BLaER1 treated with 17β-estradiol and CSF1 and Interleukin-3, amounts not matched to agents 10 nM and 100 nM (cell line): ENCODE data around the gene LCN12.

Experiments used
- H3K27ac ChIP-seq, 11 experiments: shearing (Covaris generic); formaldehyde crosslinking; 2 replicates each; pipeline ENCODE4 v1.8.1; 2022
- H3K27me3 ChIP-seq, 11 experiments: shearing (Covaris generic); formaldehyde crosslinking; 2 replicates each; pipeline ENCODE4 v1.8.1; 2022
- H3K36me3 ChIP-seq, 11 experiments: shearing (Covaris generic); formaldehyde crosslinking; 2 replicates each; pipeline ENCODE4 v1.8.1; 2022
- H3K4me1 ChIP-seq, 10 experiments: shearing (Covaris generic); formaldehyde crosslinking; 2 replicates each; pipeline ENCODE4 v1.8.1; 2022
- H3K4me2 ChIP-seq, 11 experiments: shearing (Covaris generic); formaldehyde crosslinking; 2 replicates each; pipeline ENCODE4 v1.8.1; 2022
- H3K4me3 ChIP-seq, 10 experiments: shearing (Covaris generic); formaldehyde crosslinking; 2 replicates each; pipeline ENCODE4 v1.8.1; 2022
- H3K9ac ChIP-seq, 11 experiments: shearing (Covaris generic); formaldehyde crosslinking; 2 replicates each; pipeline ENCODE4 v1.8.1; 2022
- H3K9me3 ChIP-seq, 11 experiments: shearing (Covaris generic); formaldehyde crosslinking; replicated peaks in 1 of 11; 2 replicates each; pipeline ENCODE4 v1.8.1; 2022
- H4K20me1 ChIP-seq, 11 experiments: shearing (Covaris generic); formaldehyde crosslinking; 2 replicates each; pipeline ENCODE4 v1.8.1; 2022
- Cebpa-rat ChIP-seq, 11 experiments: shearing (Covaris generic); IDR thresholded peaks; 2 replicates each; pipeline ENCODE4 v1.8.1; 2022

The LCN12 gene

DNA sequence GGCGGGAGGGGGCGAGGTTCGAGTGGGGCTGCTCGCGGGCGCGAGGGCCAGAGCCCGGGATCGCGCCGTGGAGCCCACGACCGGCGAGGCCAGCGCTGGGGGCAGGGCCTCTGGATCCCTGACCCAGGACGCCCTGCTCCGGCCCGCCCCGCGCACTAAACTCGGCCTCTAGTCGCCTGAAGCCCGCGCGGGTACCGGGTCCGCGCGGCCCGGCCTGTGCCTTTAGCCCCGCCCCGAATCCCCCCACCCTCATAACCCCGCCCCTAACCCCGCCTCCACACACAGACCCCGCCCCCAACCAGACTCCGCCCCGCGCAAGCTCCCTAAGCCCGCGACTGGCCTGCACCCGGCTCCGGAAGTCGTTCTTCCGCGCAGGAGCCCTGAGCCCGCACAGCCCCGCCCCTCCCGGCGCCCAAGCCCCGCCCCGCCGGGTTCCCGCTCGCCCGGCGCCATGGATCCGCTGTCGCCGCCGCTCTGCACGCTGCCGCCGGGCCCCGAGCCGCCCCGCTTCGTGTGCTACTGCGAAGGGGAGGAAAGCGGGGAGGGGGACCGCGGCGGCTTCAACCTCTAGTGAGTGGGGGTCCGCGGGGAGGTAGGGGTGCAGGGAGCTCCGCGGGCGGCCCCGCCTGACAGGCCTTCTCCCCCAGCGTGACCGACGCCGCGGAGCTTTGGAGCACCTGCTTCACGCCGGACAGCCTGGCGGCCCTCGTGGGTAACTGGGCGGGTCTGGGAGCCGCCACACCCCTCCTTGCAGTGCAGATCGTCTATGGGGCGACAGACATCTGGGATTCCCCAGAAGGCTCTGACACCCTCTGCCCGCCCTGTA is 40.1 kb downstream of the LCN12 start, which contains the start of gene PAXX:
Gene PAXX (plus strand): TSS at position 430 of the 826 bp plus-strand sequence. CDS start 22 bp downstream, at position 452.
- Histone ChIP-seq H3K4me3 (peak within 1 kb of the TSS; percentile 64 to 88 (median 81)), H3K4me1 (peaks cover 32 to 52% (median 43%) of the 10 kb centered on the region in 10 experiments), H3K27ac (peak within 1 kb of the TSS in 10 of 11 experiments; percentile 66 to 90 (median 82); a peak in 21 of 22 replicates), H3K4me2 (peak within 1 kb of the TSS; percentile 96 to 100 (median 99)), H4K20me1 (peaks cover 0 to 32% (median 11%) of the 10 kb centered on the region in 11 experiments; a peak in 14 of 22 replicates), H3K27me3 (peaks cover 0 to 18% (median 7%) of the 10 kb centered on the region in 11 experiments; a peak in 14 of 22 replicates), H3K9ac (peak within 1 kb of the TSS; percentile 80 to 90 (median 85)), H3K9me3 (no peaks in the 10 kb centered on the region), H3K36me3 (peaks cover 0 to 19% (median 8%) of the 10 kb centered on the region in 11 experiments; a peak in 10 of 22 replicates)
- no peak for TF ChIP-seq Cebpa-rat (IDR thresholded peaks at IDR 0.05)

DNA sequence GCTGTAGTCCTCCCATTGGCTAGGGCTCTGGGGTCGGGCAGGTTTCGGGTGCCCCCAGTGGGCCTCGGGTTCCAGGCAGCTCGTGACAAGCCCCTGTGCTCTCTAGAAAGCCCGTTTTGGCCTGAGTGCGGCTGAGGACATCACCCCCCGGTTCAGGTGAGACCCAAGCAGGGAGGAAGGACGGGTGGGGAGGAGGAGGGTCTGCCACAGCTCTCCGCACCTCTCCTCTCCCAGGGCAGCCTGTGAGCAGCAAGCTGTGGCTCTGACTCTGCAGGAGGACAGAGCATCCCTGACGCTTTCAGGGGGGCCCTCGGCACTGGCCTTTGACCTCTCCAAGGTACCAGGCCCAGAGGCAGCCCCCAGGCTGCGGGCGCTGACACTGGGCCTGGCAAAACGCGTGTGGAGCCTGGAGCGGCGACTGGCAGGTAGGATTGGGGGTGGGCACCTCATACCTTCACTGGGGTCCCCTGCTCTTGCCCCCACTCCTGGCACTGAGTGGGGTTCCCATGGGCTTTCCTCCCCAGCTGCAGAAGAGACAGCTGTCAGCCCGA is 40.8 kb downstream of the LCN12 start:
- Histone ChIP-seq H3K36me3 (peaks cover 0 to 19% (median 8%) of the 10 kb centered on the region in 11 experiments; a peak in 10 of 22 replicates), H3K9ac (peak overlapping the region; percentile 80 to 90 (median 85)), H3K4me1 (peaks cover 39 to 59% (median 50%) of the 10 kb centered on the region in 10 experiments), H3K27me3 (peaks cover 0 to 12% (median under 1%) of the 10 kb centered on the region in 11 experiments; a peak in 6 of 22 replicates), H3K9me3 (no peaks in the 10 kb centered on the region), H3K4me3 (peak overlapping the region; percentile 64 to 88 (median 81)), H3K4me2 (peak overlapping the region; percentile 96 to 100 (median 99)), H3K27ac (peak overlapping the region in 10 of 11 experiments; percentile 66 to 90 (median 82); a peak in 21 of 22 replicates), H4K20me1 (peaks cover 0 to 32% (median 11%) of the 10 kb centered on the region in 11 experiments; a peak in 14 of 22 replicates)
- TF ChIP-seq Cebpa-rat (IDR thresholded peaks at IDR 0.05) = no peak

DNA sequence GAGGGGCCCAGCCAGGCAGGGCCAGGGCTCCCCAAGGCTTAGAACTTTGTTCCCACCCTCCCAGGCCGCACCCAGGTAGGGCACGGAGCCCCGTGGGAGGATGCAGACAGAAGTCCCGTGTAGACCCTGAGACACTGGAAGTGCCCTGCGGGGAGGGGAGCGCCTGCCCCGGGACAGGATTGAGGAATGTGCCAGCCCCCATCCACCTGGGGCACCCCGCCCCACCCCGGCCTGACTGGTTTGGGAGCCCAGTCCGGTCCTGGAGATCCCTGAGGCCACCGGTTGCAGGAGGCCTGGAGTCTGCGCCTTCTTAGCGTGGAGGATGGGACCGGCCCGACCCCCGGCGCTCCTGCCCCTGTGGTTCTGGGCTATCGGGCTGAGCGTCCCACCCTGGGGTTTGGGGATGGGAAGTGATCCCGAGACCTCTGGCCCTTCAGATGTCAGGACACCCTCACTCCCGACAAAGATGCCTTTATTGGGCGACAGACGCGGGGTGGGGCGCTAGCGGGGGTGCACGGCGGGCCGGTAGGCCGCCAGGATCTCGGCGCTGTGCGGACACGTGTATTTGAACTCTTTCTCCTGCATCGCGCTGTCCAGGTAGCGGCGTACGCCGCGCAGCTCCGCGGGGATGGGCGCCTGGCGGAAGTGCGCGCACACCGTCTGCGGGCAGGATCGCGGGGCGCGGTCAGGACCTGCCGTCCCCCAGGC is 42.3 kb downstream of the LCN12 start:
- H3K27me3 ChIP-seq = no peaks in the 10 kb centered on the region; a peak in 2 of 22 replicates
- H3K4me3 ChIP-seq = peak overlapping the region in 1 of 10 experiments; percentile 85; a peak in 1 of 20 replicates
- peaks cover 0 to 19% (median 8%) of the 10 kb centered on the region in 11 experiments; a peak in 10 of 22 replicates for H3K36me3 ChIP-seq
- H3K9ac ChIP-seq = peak overlapping the region in 8 of 11 experiments; percentile 82 to 90 (median 85); a peak in 10 of 22 replicates
- H4K20me1 ChIP-seq = peaks cover 0 to 32% (median 11%) of the 10 kb centered on the region in 11 experiments; a peak in 14 of 22 replicates
- peak overlapping the region; percentile 96 to 100 (median 99); a peak in 18 of 22 replicates for H3K4me2 ChIP-seq
- 0 out of 22 replicates have a peak overlapping the region, but pooled peaks of 1 of the 11 experiments have one; percentile 14 for H3K27ac ChIP-seq
- peaks cover 54 to 73% (median 64%) of the 10 kb centered on the region in 10 experiments for H3K4me1 ChIP-seq
- H3K9me3 ChIP-seq = no peaks in the 10 kb centered on the region
- no peak for TF ChIP-seq Cebpa-rat (IDR thresholded peaks at IDR 0.05)

DNA sequence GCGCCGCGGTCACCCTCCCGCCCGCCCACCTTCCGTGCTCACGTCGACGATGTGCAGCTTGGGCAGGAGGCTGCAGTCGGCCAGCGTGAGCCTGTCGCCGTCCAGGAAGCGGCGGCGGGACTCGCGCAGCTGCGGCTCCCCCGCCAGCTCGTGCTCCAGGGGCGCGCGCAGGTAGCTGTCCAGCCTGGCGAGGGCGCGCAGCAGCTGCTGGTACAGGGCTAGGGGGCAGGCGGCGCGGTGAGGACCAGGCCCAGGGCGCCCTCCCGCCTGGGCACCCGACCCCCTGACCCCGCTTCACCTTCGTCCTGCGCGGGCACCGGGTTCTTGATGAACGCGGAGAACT is 42.8 kb downstream of the LCN12 start:
- peaks cover 0 to 19% (median 8%) of the 10 kb centered on the region in 11 experiments; a peak in 10 of 22 replicates for H3K36me3 ChIP-seq
- H3K4me2 ChIP-seq = peak overlapping the region in 5 of 11 experiments; percentile 81 to 92 (median 89); a peak in 6 of 22 replicates
- no peaks in the 10 kb centered on the region for H3K9me3 ChIP-seq
- H3K9ac ChIP-seq = no peak overlapping the region
- H3K27me3 ChIP-seq = no peaks in the 10 kb centered on the region; a peak in 2 of 22 replicates
- peaks cover 59 to 79% (median 70%) of the 10 kb centered on the region in 10 experiments for H3K4me1 ChIP-seq
- no peak overlapping the region for H3K27ac ChIP-seq
- no peak for TF ChIP-seq Cebpa-rat (IDR thresholded peaks at IDR 0.05)
- H4K20me1 ChIP-seq = peaks cover 0 to 32% (median 11%) of the 10 kb centered on the region in 11 experiments; a peak in 14 of 22 replicates
- no peak overlapping the region for H3K4me3 ChIP-seq

DNA sequence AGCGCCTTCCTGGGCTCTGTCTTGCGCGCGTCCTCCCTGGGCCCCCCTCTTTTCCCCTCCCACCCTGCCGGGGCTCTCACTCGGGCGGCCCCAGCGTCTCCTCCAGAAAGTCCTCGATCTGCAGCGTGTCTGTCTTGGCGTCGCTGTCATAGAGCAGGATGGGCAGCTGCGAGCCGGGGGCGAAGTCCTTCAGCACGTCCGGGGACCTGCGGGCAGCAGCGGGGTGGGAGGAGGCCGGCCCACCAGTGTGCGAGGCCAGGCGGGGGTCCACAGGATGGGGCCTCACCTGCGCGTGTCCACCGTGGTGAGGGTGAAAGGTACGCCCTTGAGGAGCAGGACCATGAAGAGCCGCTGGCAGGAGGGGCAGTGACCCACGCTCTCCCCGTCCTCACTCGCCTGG is 43.3 kb downstream of the LCN12 start:
- Histone ChIP-seq H3K9ac (no peak overlapping the region; a peak in 1 of 22 replicates), H3K36me3 (peaks cover 0 to 19% (median 8%) of the 10 kb centered on the region in 11 experiments; a peak in 10 of 22 replicates), H3K4me2 (peak overlapping the region in 8 of 11 experiments; percentile 81 to 92 (median 89); a peak in 13 of 22 replicates), H3K9me3 (no peaks in the 10 kb centered on the region), H3K4me3 (no peak overlapping the region), H3K4me1 (peaks cover 64 to 84% (median 75%) of the 10 kb centered on the region in 10 experiments), H3K27me3 (no peaks in the 10 kb centered on the region; a peak in 2 of 22 replicates), H4K20me1 (peaks cover 0 to 32% (median 11%) of the 10 kb centered on the region in 11 experiments; a peak in 14 of 22 replicates), H3K27ac (no peak overlapping the region)
- no peak for TF ChIP-seq Cebpa-rat (IDR thresholded peaks at IDR 0.05)

DNA sequence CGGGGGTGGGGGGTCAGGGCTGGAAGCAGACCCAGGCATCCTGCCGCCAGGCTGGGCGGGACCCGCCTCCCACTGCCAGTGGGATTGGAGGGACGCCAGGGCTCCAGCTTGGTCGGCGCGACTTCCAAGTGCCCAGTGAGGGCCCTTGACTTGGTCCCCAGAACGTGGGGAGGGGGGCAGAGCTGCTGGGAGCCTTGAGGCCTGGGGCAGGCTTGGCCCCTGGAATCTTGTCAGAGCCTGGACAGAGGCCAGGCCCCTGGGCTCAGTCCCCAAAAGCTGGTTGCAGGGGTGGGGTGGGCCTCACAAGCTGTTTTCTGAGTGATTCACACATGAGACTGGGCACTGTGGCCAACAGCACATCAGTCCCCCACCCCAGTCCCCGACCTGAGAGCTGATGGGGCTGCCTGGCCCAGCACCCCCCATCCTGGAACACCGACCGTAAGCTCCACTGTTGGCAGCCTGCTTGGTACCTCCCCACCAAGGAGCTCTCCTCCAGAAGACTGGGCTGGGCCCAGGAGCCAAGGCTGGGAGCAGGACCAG is 43.8 kb downstream of the LCN12 start:
- peak overlapping the region in 9 of 11 experiments; percentile 32 to 89 (median 76); a peak in 19 of 22 replicates for H3K27ac ChIP-seq
- H3K4me3 ChIP-seq = peak overlapping the region in 2 of 10 experiments; percentile 40 to 44; a peak in 4 of 20 replicates
- H3K4me2 ChIP-seq = peak overlapping the region; percentile 81 to 93 (median 89)

DNA sequence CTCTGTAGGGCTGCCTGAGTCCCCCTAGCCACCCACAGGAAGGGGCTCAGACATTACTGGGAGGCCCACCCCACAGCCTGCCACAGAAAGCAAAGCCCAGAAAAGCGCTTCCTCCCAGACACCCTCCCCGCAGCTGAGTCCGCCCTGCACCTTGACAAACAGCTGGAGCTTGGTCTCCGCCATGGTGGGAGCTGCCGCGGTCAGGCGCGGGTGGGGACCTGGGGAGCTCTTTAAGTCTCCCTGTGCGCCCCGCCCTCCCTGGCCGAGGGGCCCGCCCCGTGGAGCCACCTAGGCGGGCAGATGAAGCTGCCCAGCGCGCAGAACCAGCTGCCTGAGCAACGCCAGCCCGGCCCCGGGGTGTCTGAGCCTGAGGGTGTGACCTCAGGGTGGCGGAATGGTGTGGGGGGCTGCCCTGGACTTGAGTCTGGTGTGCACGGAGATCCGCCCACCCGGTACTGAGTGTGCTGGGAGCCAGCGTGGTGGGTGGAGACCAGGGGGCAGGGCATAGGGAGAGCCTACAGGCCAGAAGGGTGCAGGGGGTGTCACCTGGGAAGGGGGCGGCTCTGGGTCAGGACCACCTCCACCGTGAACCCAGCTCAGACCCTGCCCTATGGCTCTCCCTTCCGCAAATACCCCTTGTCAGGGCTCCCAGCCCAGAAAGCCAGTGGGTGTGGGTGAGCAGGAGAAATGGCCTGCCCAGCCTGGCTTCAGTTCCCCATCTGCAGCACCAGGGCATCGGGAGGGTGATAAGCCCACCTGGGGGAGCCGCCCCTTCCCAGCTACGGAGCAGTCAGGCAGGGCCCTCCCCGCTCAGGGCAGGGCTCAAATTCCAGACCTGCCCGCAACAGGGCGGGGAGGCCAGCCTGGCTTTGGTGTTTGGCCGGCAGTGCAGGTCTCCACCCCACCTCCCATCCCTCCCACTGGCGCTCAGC is 44.6 kb downstream of the LCN12 start, which contains the start of gene CLIC3:
Gene CLIC3 (minus strand): TSS at position 208 of the 932 bp plus-strand sequence. CDS start 25 bp downstream, at position 183.
- Histone ChIP-seq H3K4me1 (peaks cover 68 to 89% (median 81%) of the 10 kb centered on the region in 10 experiments), H3K36me3 (peaks cover 0 to 19% (median 8%) of the 10 kb centered on the region in 11 experiments; a peak in 10 of 22 replicates), H3K9me3 (no peaks in the 10 kb centered on the region), H3K27me3 (no peaks in the 10 kb centered on the region; a peak in 1 of 22 replicates), H3K4me3 (peak within 1 kb of the TSS in 4 of 10 experiments; percentile 15 to 44 (median 32); a peak in 7 of 20 replicates), H3K4me2 (peak within 1 kb of the TSS; percentile 81 to 93 (median 89)), H3K27ac (peak within 1 kb of the TSS in 9 of 11 experiments; percentile 44 to 89 (median 76); a peak in 19 of 22 replicates), H4K20me1 (peaks cover 0 to 32% (median 11%) of the 10 kb centered on the region in 11 experiments; a peak in 14 of 22 replicates), H3K9ac (peak within 1 kb of the TSS; percentile 47 to 71 (median 57); a peak in 19 of 22 replicates)
- no peak for TF ChIP-seq Cebpa-rat (IDR thresholded peaks at IDR 0.05)

More for the DNA sequence above, 43.8 kb downstream of the LCN12 start:
- peaks cover 0 to 32% (median 11%) of the 10 kb centered on the region in 11 experiments; a peak in 14 of 22 replicates for H4K20me1 ChIP-seq
- H3K9me3 ChIP-seq = no peaks in the 10 kb centered on the region
- peaks cover 0 to 19% (median 8%) of the 10 kb centered on the region in 11 experiments; a peak in 10 of 22 replicates for H3K36me3 ChIP-seq
- H3K9ac ChIP-seq = peak overlapping the region; percentile 47 to 71 (median 57); a peak in 19 of 22 replicates
- no peaks in the 10 kb centered on the region; a peak in 1 of 22 replicates for H3K27me3 ChIP-seq
- H3K4me1 ChIP-seq = peaks cover 68 to 88% (median 79%) of the 10 kb centered on the region in 10 experiments
- no peak for TF ChIP-seq Cebpa-rat (IDR thresholded peaks at IDR 0.05)
